Testis (tissue), 3 donors: ENCODE data around the gene CTIF. TPM values are rescaled to one million over a fixed set of nuclear protein-coding genes. Genes with fewer than 3 reads are reported as not detected.

Source experiments
- DNase-seq: peaks from one replicate; pipeline ENCODE4 v3.0.0-alpha.2; 2019
- H3K27ac ChIP-seq, 2 donors: fragments of 200-600 bp; sonication (generic); one replicate each; pipeline ENCODE4 v1.5.1; 2019
- H3K27me3 ChIP-seq: fragments of 200-600 bp; sonication (generic); one replicate; pipeline ENCODE4 v1.5.1; 2019
- H3K36me3 ChIP-seq: fragments of 200-600 bp; sonication (generic); one replicate; pipeline ENCODE4 v1.5.1; 2017; ENCODE audit warnings: low read depth; ENCODE audit errors: missing control alignments
- H3K4me1 ChIP-seq: fragments of 200-600 bp; sonication (generic); one replicate; pipeline ENCODE4 v1.5.1; 2019
- H3K4me3 ChIP-seq, 2 donors: fragments of 200-600 bp; sonication (generic); one replicate each; pipeline ENCODE4 v1.5.1; 2017 to 2019
- H3K9me3 ChIP-seq: fragments of 200-600 bp; sonication (generic); one replicate; pipeline ENCODE4 v1.5.1; 2017
- CTCF ChIP-seq, 3 experiments: fragments of 450-650 bp in 2 of 3; fragments of 200-600 bp in 1 of 3; sonication (generic) in 1 of 3; IDR thresholded peaks; one replicate each; pipeline ENCODE4 v1.5.1; 2016 to 2019; ENCODE audit warnings: antibody characterized with exemption in 3 of 3, mild to moderate bottlenecking in 2 of 3, moderate library complexity in 1 of 3
- POLR2A ChIP-seq: fragments of 450-650 bp; IDR thresholded peaks from one replicate; pipeline ENCODE4 v1.6.1; 2017; ENCODE audit warnings: antibody characterized with exemption, mild to moderate bottlenecking, moderate library complexity
- WGBS, 2 donors: methylation state at CpG; one replicate each; pipeline ENCODE4 v1.1.5; 2018; 5-methylcytosine and 5-hydroxymethylcytosine counted together
- intact Hi-C: fragments of 100-400 bp; cut with DNase I; formaldehyde crosslinking; loops from one replicate; pipeline ENCODE4 v1.15.1; 2023; ENCODE audit warnings: low total_unique reads
- polyA plus RNA-seq: library from polyadenylated mRNA; stranded (reverse); fragments of 350-450 nt; fragmentation: Illumina TruSeq; extraction: RNeasy Lipid Tissue Mini Kit (QIAGEN cat#74804); gene quantifications from one replicate; pipeline ENCODE4 v1.2.3, GENCODE V29; 2014; ENCODE audit warnings: low read depth, low replicate concordance; ENCODE audit not compliant: insufficient read depth
- total RNA-seq, 2 donors: library from RNA; depleted of rRNA; stranded (reverse); fragments of >200 nt; gene quantifications; one replicate each; pipeline ENCODE4 v1.2.3, GENCODE V29; 2016

CTIF gene
- total and polyA plus RNA-seq, 3 donors from 2014 or later = 33.8 to 41.5 (median 35.6) TPM

GRCh38 chr18:48636436-48636835 is 97.6 kb downstream of the CTIF start:
- no peak overlapping the region for H3K4me3 ChIP-seq
- intact Hi-C loops = no loop called here
- no peaks in the 10 kb centered on the region for H3K36me3 ChIP-seq
- H3K4me1 ChIP-seq = peaks cover 4% of the 10 kb centered on the region
- WGBS, 2 donors = 87 to 96% methylated on average over 4 to 9 of the region's 9 CpGs
- DNase-seq = no peak
- TF ChIP-seq CTCF (IDR thresholded peaks at IDR 0.05) (no peak), POLR2A (no peak)
- no peaks in the 10 kb centered on the region for H3K27me3 ChIP-seq
- H3K27ac ChIP-seq = no peak overlapping the region
- H3K9me3 ChIP-seq = no peaks in the 10 kb centered on the region

- DNase-seq = no peak
- 86 to 92% methylated on average over 13 to 18 of the region's 20 CpGs for WGBS, 2 donors
- Histone ChIP-seq H3K9me3 (no peaks in the 10 kb centered on the region), H3K4me3 (no peak overlapping the region), H3K27ac (no peak overlapping the region), H3K4me1 (peaks cover 4% of the 10 kb centered on the region), H3K27me3 (no peaks in the 10 kb centered on the region), H3K36me3 (no peaks in the 10 kb centered on the region)
- no peak for TF ChIP-seq POLR2A
- no peak for TF ChIP-seq CTCF (IDR thresholded peaks at IDR 0.05)
- intact Hi-C loops = no loop called here
Observed at GRCh38 chr18:48637081-48637990, 98.5 kb downstream of the CTIF start.

- intact Hi-C loops = no loop called here
- no peak overlapping the region for H3K4me3 ChIP-seq
- H3K36me3 ChIP-seq = no peaks in the 10 kb centered on the region
- no peaks in the 10 kb centered on the region for H3K27me3 ChIP-seq
- no peaks in the 10 kb centered on the region for H3K9me3 ChIP-seq
- TF ChIP-seq CTCF (IDR thresholded peaks at IDR 0.05) (no peak), POLR2A (no peak)
- 80 to 96% methylated on average over 7 to 8 of the region's 8 CpGs for WGBS, 2 donors
- no peak overlapping the region for H3K27ac ChIP-seq
- DNase-seq = no peak
- peaks cover 4% of the 10 kb centered on the region for H3K4me1 ChIP-seq
Observed at GRCh38 chr18:48638451-48638850, 99.6 kb downstream of the CTIF start.

DNA sequence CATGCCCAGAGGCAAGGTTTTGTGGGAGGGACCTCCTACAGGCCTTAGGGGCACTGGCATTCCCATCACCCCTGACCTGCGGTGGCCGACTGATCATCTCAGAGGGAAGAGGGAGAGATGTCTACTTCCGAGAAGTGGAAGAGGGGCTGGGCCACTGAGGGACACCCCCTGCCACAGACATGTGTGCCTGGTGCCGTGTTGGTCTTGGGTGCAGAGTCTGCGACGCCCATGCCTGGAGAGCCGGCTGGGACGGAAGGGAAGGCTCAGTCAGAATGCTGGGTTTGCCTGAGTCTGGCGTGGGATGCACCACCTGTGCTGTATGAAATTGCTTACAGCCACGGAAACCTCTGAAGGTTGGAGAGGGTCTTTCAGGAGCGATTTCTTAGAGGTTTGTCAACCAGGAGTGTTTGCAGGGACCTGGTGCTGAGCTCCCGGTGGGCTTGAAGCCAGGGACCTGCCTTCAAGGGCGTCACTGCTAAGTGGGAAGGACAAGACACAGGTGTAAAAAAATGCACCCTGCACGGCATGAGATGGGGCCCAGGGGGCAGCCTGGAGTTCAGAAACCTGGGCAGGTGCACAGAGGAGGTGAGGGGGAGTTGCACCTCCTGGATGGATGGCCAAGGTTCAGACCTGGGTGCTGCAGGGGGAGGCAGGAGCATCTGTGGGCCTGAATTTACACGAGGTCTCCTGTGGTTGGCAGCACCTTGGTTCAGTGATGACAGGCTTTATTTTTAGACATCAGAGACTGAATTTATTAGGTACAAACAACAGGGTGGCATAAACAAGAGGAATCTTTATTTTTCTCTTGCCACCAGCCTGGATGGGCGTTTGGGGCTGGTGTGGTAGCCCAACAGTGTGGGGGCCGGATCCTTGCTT is 100.3 kb downstream of the CTIF start:
- TF ChIP-seq POLR2A = no peak
- H3K4me1 ChIP-seq = peaks cover 4% of the 10 kb centered on the region
- H3K9me3 ChIP-seq = no peaks in the 10 kb centered on the region
- no peak for DNase-seq
- H3K27ac ChIP-seq = no peak overlapping the region
- no peaks in the 10 kb centered on the region for H3K36me3 ChIP-seq
- intact Hi-C loops = no loop called here
- H3K4me3 ChIP-seq = no peak overlapping the region
- 88 to 90% methylated on average over 12 to 17 of the region's 17 CpGs for WGBS, 2 donors
- no peaks in the 10 kb centered on the region for H3K27me3 ChIP-seq

GRCh38 chr18:48639772-48640432 is 101.1 kb downstream of the CTIF start:
- no peak for TF ChIP-seq POLR2A
- peak in 1 of 3 experiments; percentile 17 for TF ChIP-seq CTCF (IDR thresholded peaks at IDR 0.05)
- 85 to 92% methylated on average over 5 to 14 of the region's 14 CpGs for WGBS, 2 donors
- Histone ChIP-seq H3K27ac (no peak overlapping the region), H3K9me3 (no peaks in the 10 kb centered on the region), H3K4me3 (no peak overlapping the region), H3K27me3 (no peaks in the 10 kb centered on the region), H3K4me1 (peaks cover 4% of the 10 kb centered on the region), H3K36me3 (no peaks in the 10 kb centered on the region)
- intact Hi-C loops = no loop called here
- no peak for DNase-seq
